NCI-H1092 treated with DMSO at 0.1 percent for 48 hours (cell line): ENCODE data around the gene AGAP1.
"Not testable (repeated sequence)": the region's sequence is repeated elsewhere in the genome, so short reads cannot be mapped to it uniquely, and the experiment has no call there.

Experiments
- DNase-seq: peaks from one replicate; lab custom pipeline; 2025; lab: John Stamatoyannopoulos, UW

The AGAP1 gene

DNA sequence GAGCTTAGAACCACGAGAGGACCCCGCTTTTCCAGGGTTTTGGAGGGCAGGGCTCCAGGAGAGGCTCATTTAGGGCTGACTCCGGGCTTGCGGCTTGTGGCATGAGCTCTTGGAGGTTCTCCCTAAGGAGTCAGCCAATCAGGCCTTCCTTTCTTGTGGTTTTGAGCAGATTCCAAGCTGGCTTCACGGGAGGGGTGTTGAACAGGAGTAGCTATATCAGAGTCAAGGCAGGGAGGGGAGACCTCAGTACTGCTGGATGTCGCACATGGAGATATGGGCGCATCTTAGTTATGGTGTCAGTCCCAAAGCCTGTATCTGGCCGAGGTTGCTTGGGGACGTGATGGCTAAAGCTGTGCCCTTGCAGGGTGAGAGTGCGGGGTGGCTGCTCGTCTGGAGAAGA is 98.6 kb downstream of the AGAP1 start:
- no peak for DNase-seq

DNA sequence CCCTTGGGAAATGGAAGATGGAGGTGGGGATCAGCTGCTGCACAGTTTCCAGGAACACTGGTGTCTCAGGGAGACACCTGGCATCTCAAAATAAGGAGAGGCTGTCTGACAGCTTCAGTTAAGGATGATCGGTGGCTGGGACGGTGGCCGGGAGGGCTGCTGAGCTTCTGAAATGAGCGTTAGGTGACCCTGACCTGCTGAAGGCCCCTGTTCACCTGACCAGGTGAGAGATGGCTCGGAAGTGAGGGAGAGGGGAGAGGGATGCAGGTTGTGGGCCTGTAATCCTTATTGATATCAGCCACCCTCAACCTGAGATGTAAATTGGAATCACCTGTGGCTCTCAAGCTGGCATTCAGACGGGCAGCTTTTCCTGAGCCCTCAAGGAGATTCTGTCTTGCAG is 99.0 kb downstream of the AGAP1 start:
- DNase-seq: no peak

DNA sequence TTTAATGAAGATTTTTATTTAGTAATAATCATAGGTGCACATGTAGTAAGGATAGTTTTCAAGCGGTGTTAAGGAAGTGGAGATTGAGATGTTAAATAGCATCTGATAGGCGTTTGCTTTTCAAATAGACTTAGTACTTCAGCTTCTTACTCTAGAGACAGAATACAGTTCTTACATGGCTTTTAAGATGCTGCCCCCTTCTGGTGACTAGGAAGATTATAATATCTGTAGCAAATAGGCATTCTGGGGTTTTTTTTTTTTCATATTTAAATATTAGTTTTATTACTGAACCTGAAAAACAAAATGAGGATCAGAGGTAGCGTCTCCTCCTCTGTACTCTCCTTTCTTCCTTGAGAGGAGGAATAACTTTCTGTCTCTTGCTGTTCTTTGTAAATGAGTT is 100.2 kb downstream of the AGAP1 start:
- DNase-seq: peak; percentile 80

DNA sequence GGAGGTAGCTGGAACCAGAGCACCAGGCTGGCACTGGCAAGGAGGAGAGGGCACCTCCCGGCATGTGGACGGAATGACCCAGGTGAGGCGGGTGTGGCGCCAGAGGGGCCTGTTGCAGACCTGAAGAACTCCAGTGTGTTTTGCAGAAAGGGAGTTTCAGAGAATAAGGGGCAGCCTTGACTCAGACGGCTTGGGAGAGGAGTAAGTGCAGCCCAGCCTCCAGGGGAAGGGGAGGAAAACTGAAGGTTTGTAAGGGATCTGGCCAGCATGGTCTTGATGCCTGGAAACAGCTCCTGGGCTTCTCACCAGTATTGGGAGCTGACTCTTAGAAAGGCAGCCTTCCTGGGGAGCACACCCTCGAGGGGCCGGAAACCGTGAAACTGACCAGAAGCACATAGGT is 101.1 kb downstream of the AGAP1 start:
- no peak for DNase-seq

DNA sequence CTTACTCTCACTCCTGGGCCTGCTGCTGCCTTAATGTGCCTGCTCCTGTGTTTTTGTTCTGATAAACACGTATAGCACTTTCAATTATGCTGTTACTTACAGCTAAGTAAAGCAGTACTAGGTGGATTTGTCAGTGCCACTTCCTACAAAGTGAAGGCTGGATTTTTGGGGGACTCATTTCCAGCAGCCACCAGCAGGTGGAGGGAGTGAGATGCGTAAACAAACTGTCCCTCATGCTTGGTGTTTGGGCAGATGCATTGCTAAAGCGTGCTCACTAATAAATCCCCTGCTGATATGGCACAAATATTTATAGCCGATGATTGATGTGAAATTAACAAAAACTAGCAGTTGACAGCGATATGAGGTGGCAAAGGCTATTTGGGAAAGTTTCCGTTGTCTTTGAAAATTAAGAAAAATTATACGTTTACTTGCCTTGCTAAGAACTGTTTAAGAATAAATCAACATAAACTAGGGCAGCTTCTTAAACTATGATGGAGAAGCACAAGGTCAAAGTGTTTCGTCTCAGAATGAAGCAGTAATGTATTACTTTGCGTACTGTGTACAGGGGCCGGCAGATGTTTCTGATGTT is 101.7 kb downstream of the AGAP1 start:
- DNase-seq: peak; percentile 41

DNA sequence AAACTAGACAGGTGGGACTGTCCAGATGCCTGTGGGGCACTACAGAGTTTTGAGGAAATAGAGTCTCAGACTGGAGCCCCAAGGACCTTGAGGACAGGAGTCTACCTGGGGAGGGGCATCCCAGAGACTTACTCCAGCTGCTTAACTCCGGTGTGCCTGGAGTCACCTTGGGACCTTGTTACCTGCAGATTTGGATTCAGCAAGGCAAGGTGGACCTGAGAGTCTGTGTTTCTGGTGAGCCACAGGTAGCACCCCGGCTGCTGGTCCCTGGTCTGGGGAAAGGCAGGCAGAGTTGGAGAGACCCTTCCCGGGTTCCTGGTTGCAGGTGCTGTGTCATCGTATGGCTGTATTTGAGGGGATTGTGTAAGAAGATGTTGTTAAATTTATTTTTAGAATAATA is 102.4 kb downstream of the AGAP1 start:
- no peak for DNase-seq

DNA sequence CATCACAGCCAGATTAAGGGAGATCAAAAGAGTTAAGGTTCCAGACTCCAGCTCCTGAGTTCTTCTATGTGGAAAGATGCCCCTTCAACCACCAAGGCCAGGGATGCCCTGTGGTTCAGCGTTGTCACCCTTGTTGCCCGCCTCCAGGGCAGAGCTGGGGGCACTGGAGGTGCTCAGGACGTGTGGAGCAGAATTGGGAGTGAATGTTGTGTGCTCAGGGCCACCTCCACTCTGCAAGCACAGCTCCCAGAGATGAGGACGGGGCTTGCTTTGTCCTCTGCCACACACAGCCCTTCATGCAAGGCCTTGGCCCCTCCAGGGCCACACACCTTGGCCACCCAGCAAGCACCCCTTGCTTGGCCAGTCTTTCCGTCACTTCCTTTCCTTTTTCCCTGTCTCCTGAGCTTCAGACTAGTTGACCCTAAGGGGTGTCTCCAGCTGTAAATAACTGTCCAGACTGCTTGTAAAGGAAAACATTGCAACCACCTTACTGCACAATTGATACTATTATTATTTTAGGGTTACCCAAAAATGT is 103.3 kb downstream of the AGAP1 start:
- DNase-seq: no peak

DNA sequence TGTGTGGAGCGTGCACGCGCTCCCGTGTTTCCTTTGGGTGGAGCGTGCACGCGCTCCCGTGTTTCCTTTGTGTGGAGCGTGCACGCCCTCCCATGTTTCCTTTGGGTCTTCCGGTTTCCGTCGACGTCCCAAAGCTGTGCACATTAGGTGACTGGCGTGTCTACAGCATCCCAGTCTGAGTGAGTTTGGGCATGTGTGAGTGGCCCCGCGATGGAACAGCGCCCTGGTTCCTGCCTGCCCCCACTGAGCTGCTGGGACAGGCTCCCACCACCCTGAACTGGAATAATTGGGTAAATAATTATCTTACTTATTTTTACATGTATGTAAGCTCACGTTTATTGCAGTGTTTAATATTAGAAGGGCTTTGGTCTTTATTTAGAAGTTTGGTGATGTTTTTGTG is 104.2 kb downstream of the AGAP1 start:
- no peak for DNase-seq

DNA sequence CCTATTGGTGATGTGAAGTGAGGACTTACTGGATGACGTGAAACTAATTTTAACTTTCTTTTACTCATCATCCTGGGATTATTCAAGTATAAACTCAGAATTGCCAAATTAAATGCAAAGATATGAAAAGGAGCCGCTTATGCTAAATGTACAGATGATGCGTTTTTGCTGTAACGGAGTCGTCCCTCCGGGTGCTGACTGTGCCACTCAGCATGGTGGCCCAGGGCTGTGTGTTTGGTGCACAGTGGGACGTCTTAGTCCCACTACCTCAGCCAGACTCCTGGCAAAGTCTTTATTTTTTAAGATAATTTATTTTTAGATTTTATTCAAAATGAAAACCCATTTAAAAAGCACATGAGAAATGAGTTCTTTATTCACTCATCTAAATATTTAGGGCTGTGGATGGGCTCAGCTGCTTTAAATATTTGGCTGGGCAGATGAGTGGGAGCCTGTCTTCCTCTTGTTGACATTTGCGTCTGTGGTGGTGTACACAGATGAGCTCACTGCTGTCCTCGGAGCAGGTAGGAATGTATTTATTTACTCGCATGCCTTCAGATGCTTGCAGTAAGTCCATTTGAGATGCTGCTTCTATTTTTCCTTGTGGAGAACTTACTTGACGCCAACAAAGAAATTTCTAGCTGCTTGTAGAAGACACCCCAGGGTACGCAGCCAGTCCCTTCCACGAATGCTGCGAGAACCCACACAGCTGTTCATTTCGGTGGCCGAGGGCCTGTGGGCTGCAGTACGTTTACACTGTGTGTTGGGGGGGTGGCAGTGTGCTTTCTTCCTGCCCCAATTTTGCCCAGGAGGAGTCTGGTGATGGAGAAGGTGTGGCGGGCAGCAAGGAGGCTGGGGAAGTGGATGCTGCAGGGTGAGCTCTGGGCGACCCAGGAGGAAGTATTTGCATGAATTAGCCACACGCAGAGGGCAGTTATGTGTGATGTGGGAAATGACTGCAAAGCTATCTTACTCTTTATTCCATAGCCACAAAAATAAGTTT is 105.0 kb downstream of the AGAP1 start:
- DNase-seq: no peak

DNA sequence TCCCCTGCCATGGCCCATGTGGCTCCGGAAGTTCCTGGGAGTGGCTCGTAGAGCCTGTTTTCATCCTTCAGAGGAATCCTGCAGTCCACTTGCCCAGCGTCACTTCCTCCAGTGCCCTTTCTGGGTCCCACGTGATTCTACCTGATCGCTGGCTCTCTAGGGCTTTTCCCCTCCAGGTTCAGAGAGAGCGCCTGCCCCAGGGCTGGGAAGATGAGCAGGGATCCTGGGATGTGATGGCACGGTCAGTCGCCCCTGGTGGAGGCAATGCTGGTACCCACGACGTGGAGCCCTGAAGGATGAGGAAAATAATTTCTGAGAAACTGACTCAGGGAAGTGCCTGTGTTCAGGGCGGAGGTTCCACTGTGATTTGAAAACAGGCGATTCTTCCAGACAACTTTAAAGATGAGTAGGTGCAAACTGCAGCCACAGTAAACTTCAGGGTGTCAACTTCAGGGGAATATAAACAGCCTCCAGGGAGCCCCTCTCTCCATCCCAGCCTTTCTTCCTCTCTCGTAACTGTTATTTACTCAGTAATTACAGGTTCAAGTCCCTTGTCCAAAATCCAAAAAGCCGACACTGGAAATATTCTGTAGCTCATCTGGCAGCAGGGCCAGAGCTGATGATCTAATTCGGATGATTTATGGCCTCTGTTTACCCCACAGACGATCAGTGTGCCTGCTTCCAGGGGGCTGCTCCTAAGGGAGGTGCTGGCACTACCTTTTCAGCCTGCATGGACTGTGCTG is 105.9 kb downstream of the AGAP1 start:
- DNase-seq: peak; percentile 8

DNA sequence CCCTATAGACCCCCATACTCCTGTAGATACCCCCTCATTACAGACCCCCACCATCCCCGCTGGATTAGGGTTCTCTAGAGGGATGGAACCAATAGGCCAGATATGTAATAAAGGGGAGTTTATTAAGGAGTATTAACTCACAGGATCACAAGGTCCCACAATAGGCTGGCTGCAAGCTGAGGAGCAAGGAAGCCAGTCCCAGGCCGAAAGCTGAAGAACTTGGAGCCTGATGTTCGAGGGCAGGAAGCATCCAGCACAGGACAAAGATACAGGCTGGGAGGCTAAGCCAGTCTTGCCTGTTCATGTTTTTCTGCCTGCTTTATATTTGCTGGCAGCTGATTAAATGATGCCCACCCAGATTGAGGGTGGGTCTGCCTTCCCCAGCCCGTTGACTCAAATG is 106.6 kb downstream of the AGAP1 start:
- no peak for DNase-seq

DNA sequence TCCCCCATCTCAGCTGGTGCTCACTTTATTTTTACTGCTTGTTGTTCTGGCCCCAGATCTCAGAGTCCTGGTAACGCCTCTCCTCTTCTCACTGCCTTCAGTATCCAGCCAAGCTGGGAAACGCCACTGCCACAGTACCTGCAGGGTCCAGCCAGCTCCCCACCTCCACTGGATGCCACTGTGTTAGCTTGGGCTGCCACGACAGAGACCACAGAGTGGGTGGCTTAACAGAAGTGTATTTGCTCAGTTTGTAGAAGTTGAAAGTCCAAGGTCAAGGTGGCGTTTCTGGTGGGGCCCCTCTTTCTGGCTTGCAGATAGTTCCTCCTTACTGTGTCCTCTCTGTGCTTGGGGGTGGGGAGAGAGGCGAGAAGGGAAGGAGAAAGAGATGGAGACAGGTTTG is 107.1 kb downstream of the AGAP1 start:
- no peak for DNase-seq

DNA sequence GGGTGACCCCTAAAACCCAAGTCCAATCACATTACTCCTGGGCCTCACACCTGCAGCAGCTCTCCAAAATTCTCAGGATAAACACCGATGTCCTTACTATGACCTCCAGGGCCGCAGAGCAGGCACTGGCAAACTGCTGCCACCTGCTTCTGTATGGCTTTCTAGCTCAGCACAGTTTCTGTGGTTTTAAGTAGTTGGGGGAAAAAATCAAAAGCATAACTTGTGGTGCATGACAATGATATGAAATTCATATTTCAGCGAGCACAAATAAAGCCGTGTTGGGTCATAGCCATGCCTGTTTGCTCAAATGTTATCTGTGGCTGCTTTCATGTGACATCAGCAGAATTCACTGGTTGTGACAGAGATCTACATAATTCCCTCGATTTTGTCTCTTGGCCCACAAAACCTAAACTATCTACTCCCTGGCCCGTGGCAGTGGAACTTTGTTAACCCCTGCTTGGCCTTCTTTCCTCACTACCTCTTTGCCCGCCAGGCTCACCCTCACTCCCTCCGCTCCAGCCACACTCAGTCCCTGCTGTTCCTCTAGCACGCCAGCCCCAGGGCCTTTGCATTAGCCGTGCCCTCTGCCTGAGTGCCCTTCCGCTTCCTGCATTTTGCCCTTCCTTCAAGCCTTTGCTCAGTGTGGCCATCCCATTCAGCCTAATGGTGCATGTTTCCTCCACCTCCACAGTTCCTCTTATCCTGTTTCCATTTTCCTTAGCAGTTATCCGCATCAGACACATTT is 108.3 kb downstream of the AGAP1 start:
- DNase-seq: no peak

DNA sequence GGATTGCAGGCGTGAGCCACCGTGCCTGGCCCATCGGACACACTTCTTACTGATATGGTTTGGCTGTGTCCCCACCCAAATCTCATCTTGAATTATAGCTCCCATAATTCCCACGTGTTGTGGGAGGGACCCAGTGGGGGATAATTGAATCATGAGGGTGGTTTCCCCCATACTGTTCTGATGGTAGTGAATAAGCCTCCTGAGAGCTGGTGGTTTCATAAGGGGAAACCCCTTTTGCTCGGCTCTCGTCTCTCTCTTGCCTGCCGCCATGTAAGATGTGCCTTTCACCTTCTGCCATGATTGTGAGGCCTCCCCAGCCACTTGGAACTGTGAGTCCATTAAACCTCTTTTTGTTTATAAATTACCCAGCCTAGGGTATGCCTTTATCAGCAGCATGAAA is 109.1 kb downstream of the AGAP1 start:
- not testable (repeated sequence) for DNase-seq

DNA sequence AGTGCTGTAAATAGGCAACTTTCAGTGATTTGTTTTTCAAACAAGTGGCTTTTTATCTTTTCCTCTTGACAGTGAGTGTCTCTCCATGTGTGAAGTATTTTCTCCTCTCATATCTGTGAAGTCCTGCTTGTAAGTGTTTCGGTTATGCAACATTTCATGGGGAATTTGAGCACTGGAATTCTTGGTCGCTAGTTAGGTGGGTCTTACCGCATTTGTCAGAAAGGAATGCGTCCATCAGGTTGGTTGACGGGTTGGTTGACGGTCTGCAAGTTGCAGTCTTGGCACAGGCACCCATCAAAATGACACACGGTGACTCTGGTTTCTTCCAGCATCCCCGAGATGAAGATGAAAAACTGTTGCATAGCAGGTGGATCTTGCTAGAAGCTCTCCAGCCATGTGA is 109.8 kb downstream of the AGAP1 start:
- no peak for DNase-seq

DNA sequence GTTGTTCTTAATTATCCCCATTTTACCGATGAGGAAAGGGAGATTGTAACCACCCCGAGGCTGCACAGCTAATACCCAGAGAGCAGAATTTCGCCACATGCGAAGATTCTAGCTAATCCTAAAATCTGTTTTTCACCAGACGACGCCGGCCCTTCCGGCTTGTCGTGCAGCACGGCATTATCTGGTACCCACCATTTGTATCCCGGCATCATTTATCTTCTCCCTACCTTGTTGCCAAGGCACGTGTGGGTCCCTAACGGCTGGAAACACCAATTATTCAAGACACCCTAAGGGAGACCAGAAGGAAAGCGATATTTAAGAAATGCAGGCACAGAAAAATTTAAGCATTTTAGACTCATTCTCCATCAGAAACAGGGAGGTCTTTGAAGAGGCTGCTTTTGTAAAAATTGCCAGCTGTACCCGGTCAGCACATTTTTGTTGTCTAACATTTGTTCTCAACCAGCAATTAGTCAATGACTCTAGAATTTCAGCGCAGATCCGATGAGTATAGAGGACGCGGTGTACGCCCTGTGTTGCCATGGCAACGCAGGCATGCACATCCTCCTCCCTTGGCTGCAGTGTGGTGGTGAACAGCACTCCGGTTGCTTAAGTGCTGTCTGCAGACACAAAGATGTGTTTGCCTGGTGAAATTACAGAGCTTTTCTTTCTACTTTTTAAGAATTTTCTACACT is 111.6 kb downstream of the AGAP1 start:
- DNase-seq: peak; percentile 28

DNA sequence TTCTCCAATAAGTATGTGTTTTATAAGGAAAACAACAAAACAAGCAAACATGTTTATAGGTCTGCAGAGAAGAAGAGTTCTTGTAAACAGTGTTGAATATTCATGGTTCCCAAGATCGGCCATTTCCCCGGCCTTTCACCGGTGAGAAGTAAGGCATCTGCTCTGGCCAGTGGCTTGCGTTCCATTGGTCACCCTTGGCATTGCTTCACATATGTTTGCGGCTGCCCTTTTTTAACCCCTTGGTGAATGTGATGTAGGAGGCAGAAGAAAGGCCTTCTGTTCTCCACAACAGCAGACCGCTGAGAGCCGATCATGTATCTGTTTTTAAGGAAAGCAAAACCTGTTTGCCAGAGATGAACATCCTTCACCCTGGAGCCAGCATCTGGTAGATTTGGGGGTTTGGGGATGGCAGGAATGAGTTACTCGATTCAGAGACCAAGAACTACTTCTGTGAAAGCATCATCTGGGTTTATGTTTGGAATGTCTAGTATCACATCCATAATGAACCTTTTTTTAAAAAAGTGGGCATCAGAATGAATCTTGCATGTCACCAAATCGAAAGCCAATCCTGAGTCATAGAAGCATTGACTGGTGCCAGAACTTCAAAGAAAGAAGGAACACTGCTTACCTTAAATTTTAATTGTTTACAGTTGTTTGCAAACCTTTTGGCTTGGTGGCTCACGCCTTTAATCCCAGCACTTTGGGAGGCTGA is 112.3 kb downstream of the AGAP1 start:
- no peak for DNase-seq

DNA sequence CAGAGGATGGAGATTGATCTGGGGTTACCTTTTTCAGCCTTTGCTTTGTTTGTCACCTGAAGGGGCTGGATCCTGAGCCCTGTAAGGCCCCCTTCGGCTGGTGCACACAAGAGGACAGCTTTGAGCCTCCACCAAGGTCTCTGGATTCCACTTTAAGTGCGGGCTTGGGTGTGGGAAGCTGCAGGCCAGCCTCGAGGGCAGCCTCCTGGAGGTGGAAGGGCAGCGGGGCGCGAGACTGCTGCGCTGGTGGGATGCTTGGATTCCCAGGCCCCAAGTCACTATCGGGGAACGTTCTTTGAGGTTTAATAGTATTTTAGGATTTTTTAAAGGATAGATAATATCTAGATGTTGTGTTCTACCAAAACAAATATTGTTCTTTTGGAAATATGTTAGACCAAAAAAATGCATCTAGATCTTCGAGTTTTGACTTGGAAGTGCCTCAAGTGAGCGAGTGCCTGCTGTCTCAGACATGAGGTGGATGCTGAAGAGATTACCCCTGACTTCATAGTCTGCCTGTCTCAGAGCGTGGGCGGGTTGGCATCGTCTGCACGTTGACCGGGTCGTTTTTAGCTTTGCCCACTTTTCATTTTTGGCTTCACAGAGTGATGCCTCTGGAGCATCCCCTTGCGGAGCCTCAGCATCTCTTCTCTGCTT is 113.8 kb downstream of the AGAP1 start:
- no peak for DNase-seq

DNA sequence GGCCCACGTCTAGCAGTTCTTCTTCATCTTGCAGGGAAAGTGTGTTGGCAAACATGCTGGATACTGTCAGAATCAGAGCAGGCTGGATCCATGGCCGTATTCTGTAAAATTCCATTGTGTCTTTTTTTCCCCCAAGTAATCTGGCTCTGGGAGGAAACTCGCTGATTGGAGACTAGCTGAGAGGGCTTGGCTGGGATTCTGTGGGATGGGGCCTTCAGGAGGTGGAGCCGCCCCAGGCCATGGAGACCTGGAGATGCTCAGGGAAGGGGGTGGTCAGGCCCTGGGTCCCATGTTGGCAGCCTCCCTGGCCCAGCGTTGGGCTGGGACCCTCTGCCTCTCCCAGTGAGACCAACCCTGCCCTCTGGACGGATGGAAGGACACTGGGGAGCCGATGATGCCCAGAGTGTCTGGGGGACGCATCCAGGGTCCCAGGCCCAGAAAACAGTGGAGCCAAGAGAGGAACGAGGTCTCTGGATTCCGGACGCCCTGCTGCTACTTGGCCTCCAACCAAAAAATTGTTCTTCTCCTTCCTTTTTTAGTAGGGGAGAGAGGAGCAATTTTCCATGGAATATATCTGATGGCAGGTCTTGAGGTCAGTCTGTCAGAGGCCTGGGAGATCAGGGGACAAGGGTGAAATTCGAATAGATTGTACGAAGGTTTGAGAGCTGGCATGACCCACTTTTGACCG is 114.5 kb downstream of the AGAP1 start:
- DNase-seq: no peak
